ENCODE data around the gene TPRX1. TPM values are rescaled to one million over a fixed set of nuclear protein-coding genes. Genes with fewer than 3 reads are reported as not detected.

Gene TPRX1
- total and polyA plus RNA-seq, 2 experiments from 2014 or later: not detected

GRCh38 chr19:47786566-47786965 is 17.8 kb downstream of the TPRX1 start:
- peaks cover 12% of the 10 kb centered on the region; the same call in 1 of the 2 replicates for H3K36me3 ChIP-seq (ENCODE audit: low read depth)
- H3K4me1 ChIP-seq (ENCODE audit: insufficient read depth): no peaks in the 10 kb centered on the region
- DNase-seq: no peak
- H3K9me2 ChIP-seq (ENCODE audit: insufficient read depth): no peaks in the 10 kb centered on the region
- H3K27ac ChIP-seq: no peak overlapping the region
- H3K9me3 ChIP-seq (ENCODE audit: low read depth): no peaks in the 10 kb centered on the region
- no peak overlapping the region for H3K4me2 ChIP-seq (ENCODE audit: unreplicated experiment)
- H3K27me3 ChIP-seq (replicated peaks; ENCODE audit: insufficient read depth): no peaks in the 10 kb centered on the region
- H3F3A ChIP-seq (ENCODE audit: insufficient read depth): 0 out of 2 replicates have a peak, but pooled peaks cover 12% of the 10 kb centered on the region
- no peak overlapping the region for H2AFZ ChIP-seq
- H3K79me2 ChIP-seq (ENCODE audit: insufficient read depth): peaks cover 5% of the 10 kb centered on the region
- TF ChIP-seq EZH2 (IDR thresholded peaks at IDR 0.05; ENCODE audit: insufficient read depth, poor library complexity, severe bottlenecking) (no peak), EZH2phosphoT487 (IDR thresholded peaks at IDR 0.05; ENCODE audit: insufficient read depth, low read depth) (no peak)
- in situ Hi-C loops (cut with MboI): no loop called here
- no peak overlapping the region for H3K9ac ChIP-seq
- no peak overlapping the region for H3K4me3 ChIP-seq
- WGBS, 2 experiments (ENCODE audit: low coverage in 1 of 2, low lambda C conversion rate in 2 of 2, missing lambda C conversion rate in 2 of 2): 91% methylated on average over 7 of the region's 7 CpGs
- H4K20me1 ChIP-seq (ENCODE audit: insufficient read depth): peaks cover under 1% of the 10 kb centered on the region; the same call in 1 of the 2 replicates

- no peak overlapping the region for H3K27ac ChIP-seq
- H3K9me3 ChIP-seq (ENCODE audit: low read depth): no peaks in the 10 kb centered on the region
- in situ Hi-C loops (cut with MboI): loop anchor here (5.0 kb wide), 1 partner anchor 69 kb away; the partner anchor contains the start of gene EHD2
- H3K4me1 ChIP-seq (ENCODE audit: insufficient read depth): no peaks in the 10 kb centered on the region
- peaks cover 6% of the 10 kb centered on the region; the same call in 1 of the 2 replicates for H4K20me1 ChIP-seq (ENCODE audit: insufficient read depth)
- no peak overlapping the region for H3K4me3 ChIP-seq
- H3K9ac ChIP-seq: no peak overlapping the region
- DNase-seq: peak; percentile 30
- TF ChIP-seq EZH2phosphoT487 (IDR thresholded peaks at IDR 0.05; ENCODE audit: insufficient read depth, low read depth) (no peak), EZH2 (IDR thresholded peaks at IDR 0.05; ENCODE audit: insufficient read depth, poor library complexity, severe bottlenecking) (no peak)
- no peak overlapping the region for H2AFZ ChIP-seq
- no peak overlapping the region for H3K4me2 ChIP-seq (ENCODE audit: unreplicated experiment)
- 40 to 43% methylated on average over 8 to 9 of the region's 9 CpGs for WGBS, 2 experiments (ENCODE audit: low coverage in 1 of 2, low lambda C conversion rate in 2 of 2, missing lambda C conversion rate in 2 of 2)
- H3K36me3 ChIP-seq (ENCODE audit: low read depth): peaks cover 12% of the 10 kb centered on the region; the same call in 1 of the 2 replicates
- no peaks in the 10 kb centered on the region for H3K9me2 ChIP-seq (ENCODE audit: insufficient read depth)
- peaks cover 46% of the 10 kb centered on the region for H3K79me2 ChIP-seq (ENCODE audit: insufficient read depth)
- H3F3A ChIP-seq (ENCODE audit: insufficient read depth): 0 out of 2 replicates have a peak, but pooled peaks cover 13% of the 10 kb centered on the region
- H3K27me3 ChIP-seq (replicated peaks; ENCODE audit: insufficient read depth): no peaks in the 10 kb centered on the region
These were observed 22.6 kb downstream of the TPRX1 start for GRCh38 chr19:47781590-47782262.

DNA sequence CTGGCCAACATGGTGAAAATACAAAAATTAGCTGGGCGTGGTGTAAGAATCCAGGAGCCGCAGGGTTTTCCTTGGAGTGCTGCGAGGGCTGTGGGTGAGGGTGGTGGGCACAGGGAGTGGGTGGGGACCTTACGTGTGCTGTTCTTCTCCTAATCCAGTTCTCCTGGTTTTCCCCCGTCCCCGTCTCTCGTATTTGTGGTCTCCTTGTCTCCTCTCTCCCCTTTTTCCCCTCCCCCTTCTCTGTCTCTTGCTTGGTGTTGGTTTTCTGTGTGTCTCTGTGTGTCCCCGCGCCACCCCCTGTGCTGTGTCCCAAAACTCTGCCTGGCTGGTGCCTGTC is 24.2 kb downstream of the TPRX1 start:
- 0 out of 2 replicates have a peak overlapping the region, but pooled peaks have one; percentile 18 for H2AFZ ChIP-seq
- H3K27me3 ChIP-seq (replicated peaks; ENCODE audit: insufficient read depth): no peaks in the 10 kb centered on the region
- peaks cover 6% of the 10 kb centered on the region; the same call in 1 of the 2 replicates for H4K20me1 ChIP-seq (ENCODE audit: insufficient read depth)
- TF ChIP-seq EZH2phosphoT487 (IDR thresholded peaks at IDR 0.05; ENCODE audit: insufficient read depth, low read depth): no peak
- no peak for TF ChIP-seq EZH2 (IDR thresholded peaks at IDR 0.05; ENCODE audit: insufficient read depth, poor library complexity, severe bottlenecking)
- 72 to 78% methylated on average over 8 to 9 of the region's 9 CpGs for WGBS, 2 experiments (ENCODE audit: low coverage in 1 of 2, low lambda C conversion rate in 2 of 2, missing lambda C conversion rate in 2 of 2)
- H3K9me2 ChIP-seq (ENCODE audit: insufficient read depth): no peaks in the 10 kb centered on the region
- H3K9ac ChIP-seq: peak overlapping the region; percentile 93
- H3K79me2 ChIP-seq (ENCODE audit: insufficient read depth): peaks cover 46% of the 10 kb centered on the region
- peak overlapping the region; percentile 79 for H3K4me2 ChIP-seq (ENCODE audit: unreplicated experiment)
- peaks cover 9% of the 10 kb centered on the region; the same call in 1 of the 2 replicates for H3K36me3 ChIP-seq (ENCODE audit: low read depth)
- no peak overlapping the region for H3K27ac ChIP-seq
- peak overlapping the region; percentile 96 for H3K4me3 ChIP-seq
- 0 out of 2 replicates have a peak, but pooled peaks cover 13% of the 10 kb centered on the region for H3F3A ChIP-seq (ENCODE audit: insufficient read depth)
- no peaks in the 10 kb centered on the region for H3K9me3 ChIP-seq (ENCODE audit: low read depth)
- no peaks in the 10 kb centered on the region for H3K4me1 ChIP-seq (ENCODE audit: insufficient read depth)
- in situ Hi-C loops (cut with MboI): loop anchor here (5.0 kb wide), 1 partner anchor 68 kb away; the partner anchor contains the start of gene EHD2
- no peak for DNase-seq

- TF ChIP-seq EZH2phosphoT487 (IDR thresholded peaks at IDR 0.05; ENCODE audit: insufficient read depth, low read depth): no peak
- TF ChIP-seq EZH2 (IDR thresholded peaks at IDR 0.05; ENCODE audit: insufficient read depth, poor library complexity, severe bottlenecking): no peak
- peak; percentile 44 for DNase-seq
- H4K20me1 ChIP-seq (ENCODE audit: insufficient read depth): peaks cover 6% of the 10 kb centered on the region; the same call in 1 of the 2 replicates
- peak overlapping the region; percentile 93 for H3K9ac ChIP-seq
- 25 to 26% methylated on average over 24 of the region's 24 CpGs for WGBS, 2 experiments (ENCODE audit: low coverage in 1 of 2, low lambda C conversion rate in 2 of 2, missing lambda C conversion rate in 2 of 2)
- H3K79me2 ChIP-seq (ENCODE audit: insufficient read depth): peaks cover 46% of the 10 kb centered on the region
- H3K27me3 ChIP-seq (replicated peaks; ENCODE audit: insufficient read depth): no peaks in the 10 kb centered on the region
- no peaks in the 10 kb centered on the region for H3K9me2 ChIP-seq (ENCODE audit: insufficient read depth)
- peak overlapping the region; percentile 96 for H3K4me3 ChIP-seq
- peak overlapping the region; percentile 93 for H2AFZ ChIP-seq
- in situ Hi-C loops (cut with MboI): loop anchor here (5.0 kb wide), 1 partner anchor 67 kb away; the partner anchor contains the start of gene EHD2
- H3K36me3 ChIP-seq (ENCODE audit: low read depth): peaks cover 7% of the 10 kb centered on the region; the same call in 1 of the 2 replicates
- no peaks in the 10 kb centered on the region for H3K4me1 ChIP-seq (ENCODE audit: insufficient read depth)
- H3K9me3 ChIP-seq (ENCODE audit: low read depth): no peaks in the 10 kb centered on the region
- H3F3A ChIP-seq (ENCODE audit: insufficient read depth): 0 out of 2 replicates have a peak, but pooled peaks cover 13% of the 10 kb centered on the region
- no peak overlapping the region for H3K27ac ChIP-seq
- H3K4me2 ChIP-seq (ENCODE audit: unreplicated experiment): peak overlapping the region; percentile 79
These were observed 24.7 kb downstream of the TPRX1 start for GRCh38 chr19:47779524-47780214.
